Sigmoid colon (tissue), 4 donors: ENCODE data around the gene EFHC2.

ENCODE experiments used
- CTCF ChIP-seq, 4 experiments: fragments of 450-650 bp in 3 of 4; fragments of 200-600 bp in 1 of 4; IDR thresholded peaks; one replicate each; pipeline ENCODE4 v1.5.1; 2016 to 2019; ENCODE audit warnings: antibody characterized with exemption in 4 of 4, mild to moderate bottlenecking in 3 of 4, moderate library complexity in 2 of 4
- POLR2A ChIP-seq, 2 donors: fragments of 450-650 bp; IDR thresholded peaks; one replicate each; pipeline ENCODE4 v1.6.1; 2016; ENCODE audit warnings: antibody characterized with exemption in 2 of 2, mild to moderate bottlenecking in 2 of 2, moderate library complexity in 2 of 2
- POLR2AphosphoS5 ChIP-seq, 4 donors: sonication (generic); formaldehyde crosslinking; IDR thresholded peaks; one replicate each; pipeline ENCODE4 v1.6.1; 2017; ENCODE audit warnings: antibody characterized with exemption in 4 of 4

DNA sequence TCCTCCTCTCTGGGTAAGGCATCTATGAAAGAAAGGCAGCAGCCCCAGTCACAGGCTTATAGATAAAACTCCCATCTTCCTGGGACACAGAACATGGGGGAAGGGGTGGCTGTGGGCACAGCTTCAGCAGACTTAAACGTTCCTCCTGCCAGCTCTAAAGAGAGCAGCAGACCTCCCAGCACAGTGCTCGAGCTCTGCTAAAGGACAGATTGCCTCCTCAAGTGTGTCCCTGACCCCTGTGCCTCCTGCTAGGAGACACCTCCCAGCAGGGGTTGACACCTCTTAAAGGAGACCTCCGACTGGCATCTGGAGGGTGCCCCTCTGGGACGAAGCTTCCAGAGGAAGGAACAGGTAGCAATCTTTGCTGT is 89.9 kb downstream of the EFHC2 start:
- no peak for TF ChIP-seq CTCF (IDR thresholded peaks at IDR 0.05)
- no peak for TF ChIP-seq POLR2AphosphoS5 (IDR thresholded peaks at IDR 0.05)
- no peak for TF ChIP-seq POLR2A (IDR thresholded peaks at IDR 0.05)
